Cardiac muscle cell (in vitro differentiated cells and primary cell): ENCODE measurements around the gene ASCC3. TPM values are rescaled to one million over a fixed set of nuclear protein-coding genes. Genes with fewer than 3 reads are reported as not detected.

ENCODE experiments used
- DNase-seq, 2 donors: peaks; one replicate each; pipeline versions ENCODE4 v3.0.0 to v3.0.0-alpha.2; 2010 to 2017; ENCODE audit warnings: low read depth in 1 of 2, low spot score in 1 of 2
- H3K27ac ChIP-seq: fragments of 200-600 bp; sonication (generic); 2 replicates; pipeline ENCODE4 v1.5.1; 2016
- H3K27me3 ChIP-seq: fragments of 200-600 bp; sonication (generic); 2 replicates; pipeline ENCODE4 v1.6.0; 2016; ENCODE audit warnings: control low read depth
- H3K36me3 ChIP-seq: fragments of 200-600 bp; sonication (generic); 2 replicates; pipeline ENCODE4 v1.5.1; 2016; ENCODE audit warnings: control low read depth
- H3K4me1 ChIP-seq: fragments of 200-600 bp; sonication (generic); 2 replicates; pipeline ENCODE4 v1.8.1; 2017; ENCODE audit warnings: low read depth, mild to moderate bottlenecking, mixed run types
- H3K4me3 ChIP-seq: fragments of 200-600 bp; sonication (generic); 2 replicates; pipeline ENCODE4 v1.5.1; 2016; ENCODE audit warnings: mild to moderate bottlenecking
- H3K9me3 ChIP-seq: fragments of 200-600 bp; sonication (generic); 2 replicates; pipeline ENCODE4 v1.5.1; 2017; ENCODE audit warnings: low read depth, mild to moderate bottlenecking, control low read depth
- CTCF ChIP-seq: IDR thresholded peaks from 2 replicates; pipeline ENCODE4 v1.5.1; 2012; ENCODE audit warnings: low read depth, mild to moderate bottlenecking, low read length
- polyA plus RNA-seq: library from polyadenylated mRNA; unstranded; fragments of >200 nt; fragmentation: Nextera tagmentation; extraction: Ambion mirVana; gene quantifications from 2 replicates; pipeline ENCODE4 v1.2.1, GENCODE V29; 2016
- total RNA-seq: library from RNA; depleted of rRNA; stranded (reverse); fragments of >200 nt; gene quantifications from 2 replicates; pipeline ENCODE4 v1.2.3, GENCODE V29; 2016

Gene ASCC3
- total and polyA plus RNA-seq, 2 experiments from 2014 or later: 29.3 to 33.7 TPM

DNA sequence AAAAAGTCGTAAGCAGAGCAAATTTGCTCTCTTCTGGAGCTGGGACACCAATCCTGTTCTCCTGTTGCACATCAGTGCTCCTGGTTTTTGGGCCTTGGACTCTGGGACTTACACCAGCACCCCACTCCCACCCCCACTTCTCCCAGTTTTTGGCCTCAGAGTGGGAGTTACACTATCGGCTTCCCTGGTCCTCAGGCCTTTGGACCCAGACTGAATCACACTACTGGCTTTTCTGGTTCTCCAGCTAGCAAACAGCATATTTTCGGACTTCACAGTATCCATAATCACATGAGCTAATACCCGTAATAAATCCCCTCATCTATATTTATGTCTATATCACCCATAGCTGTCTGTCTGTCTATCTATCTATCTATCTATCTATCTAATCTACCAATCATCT lies 23.2 kb upstream of the ASCC3 start:
- Histone ChIP-seq H3K27ac (no peak overlapping the region), H3K9me3 (no peaks in the 10 kb centered on the region), H3K4me3 (no peak overlapping the region), H3K27me3 (no peaks in the 10 kb centered on the region), H3K36me3 (no peaks in the 10 kb centered on the region), H3K4me1 (no peaks in the 10 kb centered on the region)
- no peak for TF ChIP-seq CTCF
- DNase-seq: no peak

DNA sequence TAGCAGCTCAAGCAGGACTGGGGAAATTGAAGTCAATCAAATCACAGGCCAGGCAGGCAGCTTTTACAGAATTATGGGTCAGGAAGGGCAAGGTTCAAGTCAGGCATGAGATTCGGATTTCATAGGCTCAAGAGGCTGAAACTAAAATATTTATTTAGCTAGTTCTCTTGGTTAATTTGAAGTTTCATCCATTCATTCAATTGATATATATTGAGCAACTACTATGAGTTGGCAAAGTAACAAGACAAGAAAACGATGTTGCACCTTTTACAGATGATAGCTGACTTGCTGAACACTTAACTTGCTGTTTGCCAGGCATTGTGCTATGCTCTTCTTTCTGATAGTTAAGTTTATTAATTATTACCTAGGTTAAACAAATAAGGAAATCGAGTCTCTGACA lies 20.5 kb upstream of the ASCC3 start:
- Histone ChIP-seq H3K4me1 (no peaks in the 10 kb centered on the region), H3K27me3 (no peaks in the 10 kb centered on the region), H3K9me3 (no peaks in the 10 kb centered on the region), H3K27ac (no peak overlapping the region), H3K4me3 (no peak overlapping the region), H3K36me3 (no peaks in the 10 kb centered on the region)
- TF ChIP-seq CTCF: no peak
- no peak for DNase-seq

- Histone ChIP-seq H3K27me3 (no peaks in the 10 kb centered on the region), H3K27ac (no peak overlapping the region), H3K9me3 (no peaks in the 10 kb centered on the region), H3K4me3 (no peak overlapping the region), H3K36me3 (no peaks in the 10 kb centered on the region), H3K4me1 (no peaks in the 10 kb centered on the region)
- DNase-seq: no peak
- no peak for TF ChIP-seq CTCF
Observed at GRCh38 chr6:100899202-100899601, 18.1 kb upstream of the ASCC3 start.

DNA sequence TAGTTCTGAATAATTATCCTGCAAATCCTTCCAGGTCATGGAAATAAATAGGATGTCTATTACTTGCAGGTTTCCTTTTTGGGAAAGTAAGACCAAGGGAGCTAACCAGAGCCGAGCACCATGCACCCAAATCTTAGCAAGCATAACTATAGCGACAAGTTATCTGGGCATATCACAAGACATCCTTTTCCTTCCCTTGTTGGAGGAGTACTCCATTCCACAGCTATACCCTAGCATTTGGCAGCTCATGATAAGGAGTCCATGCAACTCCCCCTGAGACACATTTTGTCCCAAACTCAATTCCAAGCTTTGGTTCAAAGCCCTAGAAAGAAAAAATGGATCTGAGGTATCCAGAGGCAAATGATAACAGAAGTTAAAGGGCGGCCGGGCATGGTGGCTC lies 16.5 kb upstream of the ASCC3 start:
- no peaks in the 10 kb centered on the region for H3K9me3 ChIP-seq
- no peak for DNase-seq

DNA sequence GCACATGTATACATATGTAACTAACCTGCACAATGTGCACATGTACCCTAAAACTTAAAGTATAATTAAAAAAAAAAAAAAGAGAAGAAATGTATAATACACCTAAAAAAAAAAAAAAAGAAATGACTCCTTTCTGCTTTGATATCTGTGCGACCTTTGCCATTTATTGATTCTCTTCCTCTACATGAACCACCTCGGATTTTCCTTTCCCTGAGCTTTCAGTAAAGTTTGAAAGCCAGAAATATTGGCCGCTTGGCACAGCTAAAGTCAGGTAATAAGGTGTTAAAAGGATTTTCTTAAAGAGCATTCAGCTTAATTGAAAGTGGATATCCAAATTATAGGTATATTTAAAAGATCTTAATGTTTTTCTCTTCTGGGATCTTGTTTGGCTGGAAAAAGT lies 12.6 kb upstream of the ASCC3 start:
- Histone ChIP-seq H3K9me3 (no peaks in the 10 kb centered on the region), H3K36me3 (no peaks in the 10 kb centered on the region), H3K27me3 (no peaks in the 10 kb centered on the region), H3K4me1 (no peaks in the 10 kb centered on the region), H3K4me3 (no peak overlapping the region), H3K27ac (no peak overlapping the region)
- no peak for TF ChIP-seq CTCF
- DNase-seq: no peak

More for the DNA sequence above, 16.5 kb upstream of the ASCC3 start:
- TF ChIP-seq CTCF: no peak
- Histone ChIP-seq H3K27me3 (no peaks in the 10 kb centered on the region), H3K36me3 (no peaks in the 10 kb centered on the region), H3K4me1 (no peaks in the 10 kb centered on the region), H3K4me3 (no peak overlapping the region), H3K27ac (no peak overlapping the region)

- H3K27ac ChIP-seq: no peak overlapping the region
- no peak overlapping the region for H3K4me3 ChIP-seq
- no peaks in the 10 kb centered on the region for H3K27me3 ChIP-seq
- no peak for TF ChIP-seq CTCF
- DNase-seq: no peak
- H3K36me3 ChIP-seq: no peaks in the 10 kb centered on the region
- no peaks in the 10 kb centered on the region for H3K9me3 ChIP-seq
- H3K4me1 ChIP-seq: no peaks in the 10 kb centered on the region
Observed at GRCh38 chr6:100892693-100893092, 11.6 kb upstream of the ASCC3 start.
